Measurements from ENCODE around the gene SPPL2A. TPM values are rescaled to one million over a fixed set of nuclear protein-coding genes. Genes with fewer than 3 reads are reported as not detected.
"Not testable (repeated sequence)": the region's sequence is repeated elsewhere in the genome, so short reads cannot be mapped to it uniquely, and the experiment has no call there.

SPPL2A gene
- total RNA-seq, 1 experiment from 2014 or later, result 115 TPM

GRCh38 chr15:50813089-50813488, 47.6 kb upstream of the SPPL2A start:
- H3K9me3 Mint-ChIP-seq (ENCODE audit: low read depth, unreplicated experiment), result no peaks in the 10 kb centered on the region
- no peaks in the 10 kb centered on the region for H3K36me3 Mint-ChIP-seq (ENCODE audit: insufficient read depth, unreplicated experiment)
- peaks cover 13% of the 10 kb centered on the region for H3K4me1 Mint-ChIP-seq (ENCODE audit: low read depth, unreplicated experiment)
- H3K4me3 Mint-ChIP-seq (ENCODE audit: low read depth, unreplicated experiment), result no peak overlapping the region
- H3K27ac Mint-ChIP-seq (ENCODE audit: unreplicated experiment), result no peak overlapping the region
- DNase-seq, result no peak
- no TSS peak for BruUV-seq (replicated peaks)
- H3K27me3 Mint-ChIP-seq (ENCODE audit: unreplicated experiment), result peaks cover 4% of the 10 kb centered on the region
- no peak for TF ChIP-seq CTCF (IDR thresholded peaks at IDR 0.05; ENCODE audit: unreplicated experiment)
- CTCF ChIA-PET, result no interaction called here
- intact Hi-C loops (cut with micrococcal nuclease; ENCODE audit: unreplicated experiment), result no loop called here

- Mint-ChIP-seq H3K27me3 (ENCODE audit: unreplicated experiment) (peaks cover 13% of the 10 kb centered on the region), H3K4me1 (ENCODE audit: low read depth, unreplicated experiment) (peaks cover 13% of the 10 kb centered on the region)
- CTCF ChIA-PET, result interaction anchor here (0.6 to 0.7 kb wide), 2 partner anchors 10 to 1438 kb away, joined by 3 read pairs; no protein-coding TSS in a partner anchor
- BruUV-seq (replicated peaks); H3K36me3 Mint-ChIP-seq (ENCODE audit: insufficient read depth, unreplicated experiment); DNase-seq; H3K27ac Mint-ChIP-seq (ENCODE audit: unreplicated experiment); intact Hi-C loops (cut with micrococcal nuclease; ENCODE audit: unreplicated experiment); H3K4me3 Mint-ChIP-seq (ENCODE audit: low read depth, unreplicated experiment); H3K9me3 Mint-ChIP-seq (ENCODE audit: low read depth, unreplicated experiment): not testable (repeated sequence)
These were observed 46.6 kb upstream of the SPPL2A start for GRCh38 chr15:50812181-50812506.

- DNase-seq; H3K4me3 Mint-ChIP-seq (ENCODE audit: low read depth, unreplicated experiment): not testable (repeated sequence)
These were observed 46.1 kb upstream of the SPPL2A start for GRCh38 chr15:50811461-50812180.

GRCh38 chr15:50810128-50810527, 44.6 kb upstream of the SPPL2A start:
- no peak for DNase-seq
- TF ChIP-seq CTCF (IDR thresholded peaks at IDR 0.05; ENCODE audit: unreplicated experiment), result no peak
- Mint-ChIP-seq H3K4me1 (ENCODE audit: low read depth, unreplicated experiment) (no peaks in the 10 kb centered on the region), H3K27me3 (ENCODE audit: unreplicated experiment) (peaks cover 13% of the 10 kb centered on the region), H3K4me3 (ENCODE audit: low read depth, unreplicated experiment) (no peak overlapping the region), H3K27ac (ENCODE audit: unreplicated experiment) (no peak overlapping the region), H3K9me3 (ENCODE audit: low read depth, unreplicated experiment) (no peaks in the 10 kb centered on the region), H3K36me3 (ENCODE audit: insufficient read depth, unreplicated experiment) (no peaks in the 10 kb centered on the region)
- CTCF ChIA-PET, result interaction anchor here (0.6 kb wide), 1 partner anchor 43 kb away, joined by 7 read pairs; no protein-coding TSS in a partner anchor
- no TSS peak for BruUV-seq (replicated peaks)
- intact Hi-C loops (cut with micrococcal nuclease; ENCODE audit: unreplicated experiment), result no loop called here

More at GRCh38 chr15:50811461-50812180, 46.1 kb upstream of the SPPL2A start:
- Mint-ChIP-seq H3K27me3 (ENCODE audit: unreplicated experiment) (peaks cover 13% of the 10 kb centered on the region), H3K4me1 (ENCODE audit: low read depth, unreplicated experiment) (peaks cover 11% of the 10 kb centered on the region)
- H3K9me3 Mint-ChIP-seq (ENCODE audit: low read depth, unreplicated experiment); BruUV-seq (replicated peaks); intact Hi-C loops (cut with micrococcal nuclease; ENCODE audit: unreplicated experiment); H3K36me3 Mint-ChIP-seq (ENCODE audit: insufficient read depth, unreplicated experiment); H3K27ac Mint-ChIP-seq (ENCODE audit: unreplicated experiment): not testable (repeated sequence)
- CTCF ChIA-PET, result interaction anchor here (0.6 to 0.7 kb wide), 3 partner anchors 10 to 1439 kb away, joined by 3 read pairs; no protein-coding TSS in a partner anchor

- intact Hi-C loops (cut with micrococcal nuclease; ENCODE audit: unreplicated experiment), result no loop called here
- Mint-ChIP-seq H3K27me3 (ENCODE audit: unreplicated experiment) (peaks cover 13% of the 10 kb centered on the region), H3K4me1 (ENCODE audit: low read depth, unreplicated experiment) (no peaks in the 10 kb centered on the region), H3K4me3 (ENCODE audit: low read depth, unreplicated experiment) (no peak overlapping the region), H3K27ac (ENCODE audit: unreplicated experiment) (no peak overlapping the region), H3K9me3 (ENCODE audit: low read depth, unreplicated experiment) (no peaks in the 10 kb centered on the region), H3K36me3 (ENCODE audit: insufficient read depth, unreplicated experiment) (no peaks in the 10 kb centered on the region)
- DNase-seq, result no peak
- BruUV-seq (replicated peaks), result no TSS peak
- CTCF ChIA-PET, result interaction anchor here (0.6 kb wide), 1 partner anchor 929 kb away, joined by 3 read pairs; the partner anchor contains the start of gene LYSMD2
- TF ChIP-seq CTCF (IDR thresholded peaks at IDR 0.05; ENCODE audit: unreplicated experiment), result no peak
These were observed 43.2 kb upstream of the SPPL2A start for GRCh38 chr15:50808728-50809127.
